Endothelial cell of umbilical vein (primary cell): ENCODE measurements around the gene SLC22A17.
A peak's percentile ranks its signal among the peaks of the same experiment; 100 is the strongest.

Experiments
- EZH2 ChIP-seq: IDR thresholded peaks from 2 replicates; pipeline ENCODE4 v1.6.1; 2012; ENCODE audit warnings: borderline replicate concordance, low read depth, mild to moderate bottlenecking, moderate library complexity, low read length, inconsistent platforms; ENCODE audit not compliant: severe bottlenecking
- FOS ChIP-seq: IDR thresholded peaks from 2 replicates; pipeline ENCODE4 v1.6.1; 2011; ENCODE audit warnings: mild to moderate bottlenecking, low read length, moderate library complexity, borderline replicate concordance; ENCODE audit not compliant: insufficient read depth
- GATA2 ChIP-seq: IDR thresholded peaks from 2 replicates; pipeline ENCODE4 v1.7.0; 2011; ENCODE audit warnings: low read depth, mild to moderate bottlenecking, moderate library complexity, mixed read lengths, low read length; ENCODE audit not compliant: insufficient read length, insufficient read depth
- JUN ChIP-seq: IDR thresholded peaks from 2 replicates; pipeline ENCODE4 v1.6.1; 2011; ENCODE audit warnings: borderline replicate concordance, low read depth; ENCODE audit not compliant: insufficient read length, insufficient read depth
- MYC ChIP-seq: IDR thresholded peaks from one replicate; pipeline ENCODE4 v1.6.1; 2011; ENCODE audit warnings: mild to moderate bottlenecking, low read depth, low read length
- POLR2A ChIP-seq: IDR thresholded peaks from 2 replicates; pipeline ENCODE4 v1.6.1; 2012; ENCODE audit warnings: low read depth, mild to moderate bottlenecking, control low read depth, low read length
- POLR2AphosphoS5 ChIP-seq: IDR thresholded peaks from 2 replicates; pipeline ENCODE4 v1.6.1; 2012; ENCODE audit warnings: low read depth, mild to moderate bottlenecking, control low read depth, low read length, moderate library complexity; ENCODE audit not compliant: insufficient read depth
- TF ChIP-seq, protein P1 (sequence below), 2 donors: IDR thresholded peaks; 1 replicate in 1 of 2; 2 replicates in 1 of 2; pipeline ENCODE4 v1.5.1; 2011; ENCODE audit warnings: low read length in 2 of 2, mild to moderate bottlenecking in 2 of 2, moderate library complexity in 2 of 2, control low read depth in 1 of 2, inconsistent platforms in 1 of 2, low read depth in 1 of 2; ENCODE audit not compliant: insufficient read depth in 1 of 2; ENCODE audit errors: extremely low read depth in 1 of 2
- TF ChIP-seq, protein P2 (sequence below): IDR thresholded peaks from 2 replicates; pipeline ENCODE4 v1.6.1; 2011; ENCODE audit not compliant: insufficient read depth, insufficient read length

DNA sequence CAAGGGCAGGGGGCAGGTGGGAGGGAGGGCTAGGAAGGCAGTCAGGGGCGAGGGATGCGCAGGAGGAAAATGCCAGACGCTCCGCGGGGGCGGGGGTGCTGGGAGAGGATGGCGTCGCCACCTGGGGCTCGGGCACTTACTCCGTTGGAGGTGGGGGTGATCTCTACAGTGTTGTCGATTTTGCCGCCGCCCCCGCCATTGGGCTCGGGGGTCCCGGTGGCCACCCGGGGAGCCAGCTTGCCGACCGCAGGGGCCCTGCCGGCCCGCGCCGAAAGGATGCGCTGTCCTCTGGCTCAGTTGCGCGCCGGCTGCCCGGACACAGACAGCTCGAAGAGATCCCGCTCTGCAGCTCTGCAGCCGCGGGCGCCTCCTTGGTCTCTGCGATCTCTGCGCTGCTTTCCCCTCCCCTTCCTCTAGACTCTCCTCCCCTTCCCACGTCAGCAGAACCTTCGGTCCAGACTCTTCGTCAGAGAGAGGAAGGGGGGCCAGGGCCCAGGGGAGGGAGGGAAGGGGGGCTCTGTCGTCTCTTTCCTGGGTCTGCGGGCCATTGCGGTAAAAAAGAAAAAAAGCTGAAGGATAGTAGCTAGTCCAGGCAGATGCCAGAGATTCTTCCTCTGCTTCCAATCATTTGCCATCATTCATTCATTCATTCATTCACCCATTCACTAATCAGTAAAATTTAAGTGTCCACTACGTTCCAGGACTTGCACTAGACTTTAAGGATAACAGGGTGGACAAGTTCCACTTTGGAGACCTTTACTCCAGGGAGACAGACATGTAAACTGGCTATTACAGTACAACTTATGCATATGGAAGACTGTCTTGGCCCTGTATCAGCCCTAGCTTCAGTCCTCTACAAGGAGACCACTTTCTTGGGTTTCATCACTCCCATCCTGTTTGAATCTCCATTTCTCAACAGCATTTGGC, at the start of gene SLC22A17:
- TF ChIP-seq POLR2A (no peak), EZH2 (peak; percentile 76), POLR2AphosphoS5 (no peak), FOS (no peak), JUN (no peak), MYC (no peak), GATA2 (no peak)
- TF ChIP-seq, protein P1, sequence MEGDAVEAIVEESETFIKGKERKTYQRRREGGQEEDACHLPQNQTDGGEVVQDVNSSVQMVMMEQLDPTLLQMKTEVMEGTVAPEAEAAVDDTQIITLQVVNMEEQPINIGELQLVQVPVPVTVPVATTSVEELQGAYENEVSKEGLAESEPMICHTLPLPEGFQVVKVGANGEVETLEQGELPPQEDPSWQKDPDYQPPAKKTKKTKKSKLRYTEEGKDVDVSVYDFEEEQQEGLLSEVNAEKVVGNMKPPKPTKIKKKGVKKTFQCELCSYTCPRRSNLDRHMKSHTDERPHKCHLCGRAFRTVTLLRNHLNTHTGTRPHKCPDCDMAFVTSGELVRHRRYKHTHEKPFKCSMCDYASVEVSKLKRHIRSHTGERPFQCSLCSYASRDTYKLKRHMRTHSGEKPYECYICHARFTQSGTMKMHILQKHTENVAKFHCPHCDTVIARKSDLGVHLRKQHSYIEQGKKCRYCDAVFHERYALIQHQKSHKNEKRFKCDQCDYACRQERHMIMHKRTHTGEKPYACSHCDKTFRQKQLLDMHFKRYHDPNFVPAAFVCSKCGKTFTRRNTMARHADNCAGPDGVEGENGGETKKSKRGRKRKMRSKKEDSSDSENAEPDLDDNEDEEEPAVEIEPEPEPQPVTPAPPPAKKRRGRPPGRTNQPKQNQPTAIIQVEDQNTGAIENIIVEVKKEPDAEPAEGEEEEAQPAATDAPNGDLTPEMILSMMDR (IDR thresholded peaks at IDR 0.05; ENCODE audit: extremely low read depth in 1 of 2, insufficient read depth in 1 of 2, low read depth in 1 of 2, low read length in 2 of 2), result no peak
- TF ChIP-seq, protein P2, sequence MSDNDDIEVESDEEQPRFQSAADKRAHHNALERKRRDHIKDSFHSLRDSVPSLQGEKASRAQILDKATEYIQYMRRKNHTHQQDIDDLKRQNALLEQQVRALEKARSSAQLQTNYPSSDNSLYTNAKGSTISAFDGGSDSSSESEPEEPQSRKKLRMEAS, result no peak
